GM21515 (cell line): ENCODE data around the gene ZNF160.

ENCODE experiments used
- ATAC-seq: cut with Tn5 transposase; IDR thresholded peaks from one replicate; pipeline ENCODE4 v1.9.1; 2021; ENCODE audit not compliant: unreplicated experiment

The ZNF160 gene

DNA sequence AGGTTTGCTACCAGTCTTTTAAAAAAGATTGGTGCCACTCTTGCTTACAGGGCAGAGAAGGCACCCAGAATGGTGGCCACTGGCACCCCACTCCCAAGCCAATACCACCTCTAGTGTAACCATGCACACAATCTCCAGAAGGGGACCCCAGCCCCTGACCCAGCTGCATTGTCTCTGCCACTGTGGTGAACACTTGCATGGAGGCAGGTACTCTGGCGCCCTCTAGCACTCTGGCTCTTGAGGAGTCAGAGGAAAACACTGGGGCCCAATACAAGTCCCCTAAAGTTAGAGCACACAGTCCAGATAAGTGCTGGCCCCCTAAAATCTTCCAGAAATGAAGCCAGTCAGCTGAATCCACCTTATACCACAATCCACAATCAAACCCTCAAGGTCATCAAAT, 83.5 kb downstream of the ZNF160 start:
- ATAC-seq = no peak
